NB4 (cell line): ENCODE results near the gene GPANK1.

Experiments used
- MYC ChIP-seq: IDR thresholded peaks from 2 replicates; pipeline ENCODE4 v1.6.1; 2011; ENCODE audit warnings: low read depth, low read length
- POLR2A ChIP-seq: IDR thresholded peaks from 2 replicates; pipeline ENCODE4 v1.6.1; 2011; ENCODE audit warnings: mild to moderate bottlenecking; ENCODE audit not compliant: insufficient read length; ENCODE audit errors: extremely low read depth
- TF ChIP-seq, protein P1 (sequence below): IDR thresholded peaks from one replicate; pipeline ENCODE4 v1.5.1; 2012; ENCODE audit warnings: low read depth, low read length
- TF ChIP-seq, protein P2 (sequence below): IDR thresholded peaks from 2 replicates; pipeline ENCODE4 v1.6.1; 2011; ENCODE audit warnings: low read depth, low read length

DNA sequence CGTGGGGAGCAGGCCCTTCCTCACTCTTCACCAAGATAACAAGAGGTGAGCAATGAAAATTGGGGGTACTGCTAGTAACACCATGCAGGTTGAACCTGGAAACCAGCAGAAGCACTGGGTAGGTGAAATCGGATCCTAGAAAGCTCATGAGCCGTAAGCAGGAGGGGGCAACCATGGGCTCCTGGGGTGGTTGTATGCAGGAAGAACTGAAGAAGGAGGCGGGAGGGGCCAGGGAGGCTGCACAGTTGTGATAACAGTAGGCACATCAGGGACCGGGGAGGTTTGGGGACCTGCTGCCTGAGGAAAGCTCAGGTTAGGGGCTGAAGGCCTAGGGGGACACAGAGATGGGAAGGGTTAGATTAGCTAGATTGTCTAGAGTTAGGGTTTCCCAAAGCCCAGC lies 21.7 kb upstream of the GPANK1 start:
- TF ChIP-seq POLR2A (no peak), MYC (no peak)
- TF ChIP-seq, protein P1, sequence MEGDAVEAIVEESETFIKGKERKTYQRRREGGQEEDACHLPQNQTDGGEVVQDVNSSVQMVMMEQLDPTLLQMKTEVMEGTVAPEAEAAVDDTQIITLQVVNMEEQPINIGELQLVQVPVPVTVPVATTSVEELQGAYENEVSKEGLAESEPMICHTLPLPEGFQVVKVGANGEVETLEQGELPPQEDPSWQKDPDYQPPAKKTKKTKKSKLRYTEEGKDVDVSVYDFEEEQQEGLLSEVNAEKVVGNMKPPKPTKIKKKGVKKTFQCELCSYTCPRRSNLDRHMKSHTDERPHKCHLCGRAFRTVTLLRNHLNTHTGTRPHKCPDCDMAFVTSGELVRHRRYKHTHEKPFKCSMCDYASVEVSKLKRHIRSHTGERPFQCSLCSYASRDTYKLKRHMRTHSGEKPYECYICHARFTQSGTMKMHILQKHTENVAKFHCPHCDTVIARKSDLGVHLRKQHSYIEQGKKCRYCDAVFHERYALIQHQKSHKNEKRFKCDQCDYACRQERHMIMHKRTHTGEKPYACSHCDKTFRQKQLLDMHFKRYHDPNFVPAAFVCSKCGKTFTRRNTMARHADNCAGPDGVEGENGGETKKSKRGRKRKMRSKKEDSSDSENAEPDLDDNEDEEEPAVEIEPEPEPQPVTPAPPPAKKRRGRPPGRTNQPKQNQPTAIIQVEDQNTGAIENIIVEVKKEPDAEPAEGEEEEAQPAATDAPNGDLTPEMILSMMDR: no peak
- TF ChIP-seq, protein P2, sequence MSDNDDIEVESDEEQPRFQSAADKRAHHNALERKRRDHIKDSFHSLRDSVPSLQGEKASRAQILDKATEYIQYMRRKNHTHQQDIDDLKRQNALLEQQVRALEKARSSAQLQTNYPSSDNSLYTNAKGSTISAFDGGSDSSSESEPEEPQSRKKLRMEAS: no peak
